ENCODE results near the gene GAB2. TPM values are rescaled to one million over a fixed set of nuclear protein-coding genes. Genes with fewer than 3 reads are reported as not detected.

The GAB2 gene
- total RNA-seq, 2 experiments from 2014 or later, result 1.2 to 1.3 TPM

GRCh38 chr11:78332174-78332866 lies 85.3 kb downstream of the GAB2 start:
- intact Hi-C loops (cut with micrococcal nuclease; ENCODE audit: unreplicated experiment), result no loop called here
- Histone ChIP-seq H3K9me3 (ENCODE audit: low read length) (no peaks in the 10 kb centered on the region), H3K4me3 (ENCODE audit: low read depth, low read length, poor library complexity, severe bottlenecking) (no peak overlapping the region), H3K9me2 (ENCODE audit: insufficient read depth, low read length) (no peaks in the 10 kb centered on the region), H4K20me1 (ENCODE audit: insufficient read depth, low read length) (no peaks in the 10 kb centered on the region), H3K79me2 (ENCODE audit: insufficient read depth, low read depth, low read length) (no peaks in the 10 kb centered on the region), H3K4me1 (ENCODE audit: insufficient read depth, low read length, poor library complexity, severe bottlenecking) (no peaks in the 10 kb centered on the region), H3K4me2 (ENCODE audit: low read length) (no peak overlapping the region), H3K27ac (ENCODE audit: low read depth, low read length, poor library complexity, severe bottlenecking) (no peak overlapping the region), H2AFZ (ENCODE audit: low read length) (no peak overlapping the region), H3K36me3 (ENCODE audit: insufficient read depth, low read length) (no peaks in the 10 kb centered on the region)
- POLR2A ChIA-PET, result no interaction called here
- DNase-seq (ENCODE audit: low spot score), result no peak
- TF ChIP-seq EZH2phosphoT487 (IDR thresholded peaks at IDR 0.05; ENCODE audit: borderline replicate concordance, low read depth, low read length) (no peak), CTCF (conservative IDR thresholded peaks at IDR 0.05; ENCODE audit: low read length) (no peak)
- CTCF ChIA-PET (ENCODE audit: unreplicated experiment), result interaction anchor here (0.5 kb wide), 1 partner anchor 23 kb away, joined by 3 read pairs; no protein-coding TSS in a partner anchor
- BruUV-seq (replicated peaks), result no TSS peak

DNA sequence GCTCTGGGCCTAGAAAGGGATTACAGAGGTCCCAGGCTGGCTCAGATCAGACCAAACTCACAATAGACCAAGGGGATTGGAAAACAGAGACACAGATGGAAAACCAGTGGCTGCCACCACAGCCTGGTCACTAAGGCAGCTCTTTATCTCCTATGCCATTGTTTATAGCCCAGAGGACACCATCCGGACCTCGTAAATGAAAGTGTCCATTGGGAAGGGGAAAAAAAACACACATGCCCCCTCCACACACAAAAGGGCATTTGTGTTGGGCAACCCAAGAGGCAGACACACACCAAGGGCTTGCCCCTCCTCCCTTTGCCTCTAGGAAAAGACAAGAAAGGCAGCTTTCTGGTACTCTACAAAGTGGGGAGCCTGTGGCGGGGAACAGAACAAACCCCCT lies 85.9 kb downstream of the GAB2 start:
- no peak overlapping the region for H2AFZ ChIP-seq (ENCODE audit: low read length)
- ChIA-PET CTCF (ENCODE audit: unreplicated experiment) (no interaction called here), POLR2A (no interaction called here)
- no peaks in the 10 kb centered on the region for H3K9me2 ChIP-seq (ENCODE audit: insufficient read depth, low read length)
- no peaks in the 10 kb centered on the region for H3K9me3 ChIP-seq (ENCODE audit: low read length)
- no peaks in the 10 kb centered on the region for H3K4me1 ChIP-seq (ENCODE audit: insufficient read depth, low read length, poor library complexity, severe bottlenecking)
- H3K4me2 ChIP-seq (ENCODE audit: low read length), result no peak overlapping the region
- H3K27ac ChIP-seq (ENCODE audit: low read depth, low read length, poor library complexity, severe bottlenecking), result no peak overlapping the region
- BruUV-seq (replicated peaks), result no TSS peak
- DNase-seq (ENCODE audit: low spot score), result no peak
- no peak for TF ChIP-seq EZH2phosphoT487 (IDR thresholded peaks at IDR 0.05; ENCODE audit: borderline replicate concordance, low read depth, low read length)
- no peak for TF ChIP-seq CTCF (conservative IDR thresholded peaks at IDR 0.05; ENCODE audit: low read length)
- no peaks in the 10 kb centered on the region for H3K36me3 ChIP-seq (ENCODE audit: insufficient read depth, low read length)
- no peaks in the 10 kb centered on the region for H4K20me1 ChIP-seq (ENCODE audit: insufficient read depth, low read length)
- no peak overlapping the region for H3K4me3 ChIP-seq (ENCODE audit: low read depth, low read length, poor library complexity, severe bottlenecking)
- intact Hi-C loops (cut with micrococcal nuclease; ENCODE audit: unreplicated experiment), result no loop called here
- H3K79me2 ChIP-seq (ENCODE audit: insufficient read depth, low read depth, low read length), result no peaks in the 10 kb centered on the region

DNA sequence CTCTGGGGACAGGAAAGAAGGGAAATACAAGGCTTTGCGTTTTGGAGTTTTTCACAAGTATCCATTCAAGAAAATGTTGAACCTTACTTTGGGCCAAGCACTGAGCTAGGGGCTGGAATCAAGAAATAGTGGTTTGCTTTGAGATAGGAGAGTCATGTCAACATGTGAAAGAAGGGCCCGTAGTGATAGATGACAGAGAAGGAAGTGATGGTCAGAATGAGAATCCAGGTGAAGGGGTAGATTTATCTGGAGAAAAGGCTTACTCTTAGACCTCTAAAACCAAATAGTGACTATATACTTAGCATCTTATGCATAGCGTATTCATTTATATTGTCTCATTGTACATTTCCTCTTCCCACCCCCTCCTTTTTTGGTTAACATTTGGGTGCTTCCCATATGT lies 87.3 kb downstream of the GAB2 start:
- DNase-seq (ENCODE audit: low spot score), result no peak
- H3K9me2 ChIP-seq (ENCODE audit: insufficient read depth, low read length), result no peaks in the 10 kb centered on the region
- no peak overlapping the region for H3K4me3 ChIP-seq (ENCODE audit: low read depth, low read length, poor library complexity, severe bottlenecking)
- no peaks in the 10 kb centered on the region for H3K36me3 ChIP-seq (ENCODE audit: insufficient read depth, low read length)
- intact Hi-C loops (cut with micrococcal nuclease; ENCODE audit: unreplicated experiment), result no loop called here
- no peak overlapping the region for H3K4me2 ChIP-seq (ENCODE audit: low read length)
- BruUV-seq (replicated peaks), result no TSS peak
- no peak overlapping the region for H3K27ac ChIP-seq (ENCODE audit: low read depth, low read length, poor library complexity, severe bottlenecking)
- no peak overlapping the region for H2AFZ ChIP-seq (ENCODE audit: low read length)
- no peaks in the 10 kb centered on the region for H3K9me3 ChIP-seq (ENCODE audit: low read length)
- ChIA-PET POLR2A (interaction anchor here (1.1 kb wide), 1 partner anchor 41 kb away, joined by 3 read pairs; no protein-coding TSS in a partner anchor), CTCF (ENCODE audit: unreplicated experiment) (no interaction called here)
- H3K79me2 ChIP-seq (ENCODE audit: insufficient read depth, low read depth, low read length), result no peaks in the 10 kb centered on the region
- H4K20me1 ChIP-seq (ENCODE audit: insufficient read depth, low read length), result no peaks in the 10 kb centered on the region
- no peaks in the 10 kb centered on the region for H3K4me1 ChIP-seq (ENCODE audit: insufficient read depth, low read length, poor library complexity, severe bottlenecking)
- TF ChIP-seq EZH2phosphoT487 (IDR thresholded peaks at IDR 0.05; ENCODE audit: borderline replicate concordance, low read depth, low read length), result no peak
- no peak for TF ChIP-seq CTCF (conservative IDR thresholded peaks at IDR 0.05; ENCODE audit: low read length)
